OCI-LY3 (cell line): ENCODE measurements around the gene KDM6A.

ENCODE experiments used
- H2AFZ ChIP-seq: fragments of 200-600, 300-600 bp; shearing (Covaris generic); 2 replicates; pipeline ENCODE4 v1.6.0; 2014; ENCODE audit warnings: antibody characterized with exemption, low read depth, low read length
- H3K27ac ChIP-seq: fragments of 200-600, 300-600 bp; sonication (generic); 2 replicates; pipeline ENCODE4 v1.5.1; 2014; ENCODE audit warnings: mild to moderate bottlenecking, low read length, moderate library complexity, mixed read lengths
- H3K27me3 ChIP-seq: fragments of 200-600, 300-600 bp; sonication (generic); 2 replicates; pipeline ENCODE4 v1.6.1; 2014; ENCODE audit warnings: low read depth, low read length, mixed read lengths
- H3K36me3 ChIP-seq: fragments of 200-600, 300-600 bp; sonication (generic); replicated peaks from 2 replicates; pipeline ENCODE3; 2014; ENCODE audit warnings: low read depth, low read length, mixed read lengths
- H3K4me1 ChIP-seq: fragments of 300-600, 200-600 bp; sonication (generic); 2 replicates; pipeline ENCODE4 v1.6.1; 2014; ENCODE audit warnings: low read length, mixed read lengths
- H3K4me2 ChIP-seq: fragments of 200-600, 300-600 bp; sonication (generic); 2 replicates; pipeline ENCODE4 v1.6.1; 2014; ENCODE audit warnings: low read length, mixed read lengths
- H3K4me3 ChIP-seq: fragments of 300-600, 200-600 bp; sonication (generic); 2 replicates; pipeline ENCODE4 v1.5.1; 2014; ENCODE audit warnings: antibody characterized with exemption, mild to moderate bottlenecking, low read length, moderate library complexity
- H3K79me2 ChIP-seq: fragments of 300-600, 200-600 bp; shearing (Covaris generic); 2 replicates; pipeline ENCODE4 v1.6.1; 2014; ENCODE audit warnings: mild to moderate bottlenecking, low read length, mixed read lengths
- H3K9ac ChIP-seq: fragments of 300-600, 200-600 bp; shearing (Covaris generic); 2 replicates; pipeline ENCODE4 v1.6.0; 2014; ENCODE audit warnings: mild to moderate bottlenecking, low read length, moderate library complexity
- H3K9me3 ChIP-seq: fragments of 200-600, 300-600 bp; shearing (Covaris generic); 2 replicates; pipeline ENCODE4 v1.6.1; 2014; ENCODE audit warnings: low read length, mixed read lengths; ENCODE audit not compliant: insufficient read depth
- H4K20me1 ChIP-seq: fragments of 200-600, 300-600 bp; sonication (generic); 2 replicates; pipeline ENCODE4 v1.6.1; 2016; ENCODE audit warnings: low read length, mixed read lengths; ENCODE audit not compliant: insufficient read depth
- CTCF ChIP-seq: fragments of 200-600, 300-600 bp; sonication (generic); IDR thresholded peaks from 2 replicates; pipeline ENCODE4 v1.5.1; 2014; ENCODE audit warnings: antibody characterized with exemption, low read length, low read depth
- EZH2phosphoT487 ChIP-seq: fragments of 200-600 bp; shearing (Covaris generic); IDR thresholded peaks from 2 replicates; pipeline ENCODE4 v1.6.1; 2018; ENCODE audit warnings: antibody characterized with exemption, mixed run types, low read depth

KDM6A gene

DNA sequence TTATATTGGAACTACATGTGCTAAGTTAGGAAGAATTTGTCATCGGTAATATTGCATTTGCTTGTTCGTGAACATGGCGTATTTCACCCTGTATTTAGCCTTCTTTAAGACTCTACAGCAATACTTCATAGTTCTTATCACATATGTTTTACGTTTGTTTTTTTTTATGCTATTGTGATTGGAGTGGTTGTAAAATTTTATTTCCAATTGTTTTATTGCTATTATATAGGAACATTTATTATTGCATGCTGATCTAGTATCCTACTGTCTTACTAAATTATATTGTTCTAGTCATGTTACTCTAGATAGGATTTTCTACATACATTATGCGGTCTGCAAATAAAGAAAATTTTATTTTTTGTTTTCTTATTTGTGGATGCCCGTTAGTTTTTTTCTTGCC lies 107.4 kb downstream of the KDM6A start:
- H3K9me3 ChIP-seq, result no peaks in the 10 kb centered on the region
- H3K4me1 ChIP-seq, result peaks cover 16% of the 10 kb centered on the region
- H3K36me3 ChIP-seq, result peaks cover 11% of the 10 kb centered on the region
- peaks cover 30% of the 10 kb centered on the region for H4K20me1 ChIP-seq
- H3K79me2 ChIP-seq, result peaks cover 38% of the 10 kb centered on the region
- H3K27ac ChIP-seq, result peak overlapping the region; percentile 29; the same call in 1 of the 2 replicates
- no peak overlapping the region for H3K9ac ChIP-seq
- TF ChIP-seq CTCF, result no peak
- TF ChIP-seq EZH2phosphoT487, result no peak
- H3K27me3 ChIP-seq, result no peaks in the 10 kb centered on the region
- H2AFZ ChIP-seq, result no peak overlapping the region
- H3K4me3 ChIP-seq, result no peak overlapping the region
- peak overlapping the region; percentile 61 for H3K4me2 ChIP-seq

DNA sequence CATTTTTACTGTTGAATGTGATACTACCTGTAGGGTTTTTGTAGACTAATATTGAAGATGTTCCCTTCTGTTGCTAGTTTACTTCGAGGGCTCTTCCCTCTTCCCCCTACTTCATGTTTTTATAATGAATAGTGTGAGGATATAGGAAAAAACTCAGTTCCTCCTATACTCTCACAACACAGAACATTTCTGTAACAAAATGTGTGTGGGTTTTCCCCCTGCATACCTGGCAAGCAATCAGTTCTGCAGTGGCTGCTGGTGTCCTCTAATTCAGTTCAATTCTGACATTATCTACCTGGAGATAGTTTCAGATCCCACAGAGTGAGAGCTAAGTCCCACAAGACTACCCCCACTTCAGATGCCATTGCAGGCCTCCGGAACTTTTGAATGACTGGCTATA lies 107.9 kb downstream of the KDM6A start:
- Histone ChIP-seq H3K9ac (no peak overlapping the region), H3K79me2 (peaks cover 34% of the 10 kb centered on the region), H3K4me3 (0 out of 2 replicates have a peak overlapping the region, but pooled peaks have one; percentile 27), H3K27me3 (no peaks in the 10 kb centered on the region), H3K27ac (peak overlapping the region; percentile 29; the same call in 1 of the 2 replicates), H3K36me3 (peaks cover 6% of the 10 kb centered on the region), H4K20me1 (peaks cover 30% of the 10 kb centered on the region), H3K9me3 (no peaks in the 10 kb centered on the region), H3K4me2 (peak overlapping the region; percentile 61), H3K4me1 (peaks cover 16% of the 10 kb centered on the region), H2AFZ (no peak overlapping the region)
- TF ChIP-seq EZH2phosphoT487 (no peak), CTCF (no peak)

DNA sequence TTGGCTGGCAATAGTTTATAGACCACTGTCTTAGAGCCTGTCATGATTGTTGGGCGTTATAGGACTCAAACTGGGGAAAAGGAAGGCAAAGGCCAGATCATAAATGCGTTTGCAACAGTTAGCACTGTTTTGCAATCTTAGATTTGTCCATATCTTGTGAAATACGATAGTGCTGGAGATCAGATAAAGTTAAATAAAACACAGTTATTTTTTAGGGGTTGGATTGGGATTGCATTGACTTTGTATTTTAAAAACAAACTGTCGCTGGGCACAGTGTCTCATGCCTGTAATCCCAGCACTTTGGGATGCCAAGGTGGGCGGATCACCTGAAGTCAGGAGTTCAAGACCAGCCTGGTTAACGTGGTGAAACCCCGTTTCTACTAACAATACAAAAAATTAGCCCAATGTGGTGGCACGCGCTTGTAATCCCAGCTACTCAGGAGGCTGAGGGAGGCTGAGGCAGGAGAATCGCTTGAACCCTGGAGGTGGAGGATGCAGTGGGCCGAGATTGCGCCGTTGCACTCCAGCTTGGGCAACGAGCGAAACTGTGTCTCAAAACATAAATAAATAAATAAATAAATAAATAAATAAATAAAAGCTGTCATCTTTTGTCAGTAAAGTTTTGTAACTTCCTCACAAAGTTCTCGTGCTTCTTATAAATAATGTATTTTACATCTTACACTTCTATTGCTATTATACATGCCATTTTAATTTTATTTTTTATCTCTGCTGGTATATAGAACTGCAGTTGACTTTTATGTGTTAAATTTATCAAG lies 117.2 kb downstream of the KDM6A start:
- H2AFZ ChIP-seq, result no peak overlapping the region
- H3K27me3 ChIP-seq, result no peaks in the 10 kb centered on the region
- peaks cover 3% of the 10 kb centered on the region; the same call in 1 of the 2 replicates for H3K79me2 ChIP-seq
- no peaks in the 10 kb centered on the region for H3K36me3 ChIP-seq
- no peaks in the 10 kb centered on the region for H3K9me3 ChIP-seq
- TF ChIP-seq EZH2phosphoT487, result no peak
- no peak for TF ChIP-seq CTCF
- H3K4me3 ChIP-seq, result no peak overlapping the region
- H3K4me1 ChIP-seq, result no peaks in the 10 kb centered on the region
- no peak overlapping the region for H3K4me2 ChIP-seq
- no peak overlapping the region for H3K27ac ChIP-seq
- H3K9ac ChIP-seq, result no peak overlapping the region
- no peaks in the 10 kb centered on the region for H4K20me1 ChIP-seq

GRCh38 chrX:44992775-44993174 lies 119.8 kb downstream of the KDM6A start:
- H3K36me3 ChIP-seq, result no peaks in the 10 kb centered on the region
- no peak overlapping the region for H3K4me3 ChIP-seq
- H3K9me3 ChIP-seq, result no peaks in the 10 kb centered on the region
- H3K4me2 ChIP-seq, result no peak overlapping the region
- peaks cover 9% of the 10 kb centered on the region for H4K20me1 ChIP-seq
- no peaks in the 10 kb centered on the region for H3K27me3 ChIP-seq
- no peak overlapping the region for H3K9ac ChIP-seq
- H3K27ac ChIP-seq, result no peak overlapping the region
- no peak overlapping the region for H2AFZ ChIP-seq
- H3K4me1 ChIP-seq, result peaks cover 10% of the 10 kb centered on the region
- peaks cover 7% of the 10 kb centered on the region for H3K79me2 ChIP-seq
- TF ChIP-seq CTCF (no peak), EZH2phosphoT487 (no peak)
